ENCODE data around the gene DIPK2B.

The DIPK2B gene, protein sequence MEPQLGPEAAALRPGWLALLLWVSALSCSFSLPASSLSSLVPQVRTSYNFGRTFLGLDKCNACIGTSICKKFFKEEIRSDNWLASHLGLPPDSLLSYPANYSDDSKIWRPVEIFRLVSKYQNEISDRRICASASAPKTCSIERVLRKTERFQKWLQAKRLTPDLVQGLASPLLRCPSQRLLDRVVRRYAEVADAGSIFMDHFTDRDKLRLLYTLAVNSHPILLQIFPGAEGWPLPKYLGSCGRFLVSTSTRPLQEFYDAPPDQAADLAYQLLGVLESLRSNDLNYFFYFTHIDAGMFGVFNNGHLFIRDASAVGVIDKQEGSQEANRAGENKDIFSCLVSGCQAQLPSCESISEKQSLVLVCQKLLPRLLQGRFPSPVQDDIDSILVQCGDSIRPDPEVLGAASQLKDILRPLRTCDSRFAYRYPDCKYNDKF

DNA sequence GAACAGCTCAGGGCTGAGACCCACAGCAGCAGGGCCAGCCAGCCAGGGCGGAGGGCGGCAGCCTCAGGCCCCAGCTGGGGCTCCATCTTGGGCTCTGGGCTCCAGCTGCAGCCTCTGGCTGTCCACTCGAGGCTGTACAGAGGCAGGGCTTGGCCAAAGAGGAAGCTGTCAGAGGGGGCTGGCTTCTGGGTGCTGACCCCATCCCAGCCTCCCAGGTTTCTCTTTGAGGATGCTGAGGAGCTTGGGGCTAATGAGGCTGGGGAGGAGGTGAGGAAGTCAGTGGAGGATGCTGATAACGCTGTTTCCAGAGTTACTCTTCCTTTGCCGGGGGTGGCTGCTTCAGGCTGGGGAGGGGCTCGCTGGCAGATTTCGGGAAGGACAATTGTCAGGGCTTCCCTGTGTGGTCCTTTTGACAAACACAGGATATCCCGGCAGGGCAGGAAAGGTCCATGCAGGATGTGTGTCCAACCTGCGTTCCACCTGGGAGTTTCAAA, at the start of gene DIPK2B:
DIPK2B (minus strand) TSS at position 136 of the 494 bp plus-strand sequence; CDS start at position 86, 50 bp downstream.
- no CpG with 5 or more reads among the region's 9 CpGs for WGBS (ENCODE audit: insufficient coverage, insufficient read length)
- no peaks in the 10 kb centered on the region for H3K4me1 ChIP-seq (ENCODE audit: control insufficient read depth, insufficient read depth, low read length)
- DNase-seq (ENCODE audit: low read depth, low spot score): no peak
- H3K27me3 ChIP-seq (ENCODE audit: control insufficient read depth, insufficient read depth, low read length): no peaks in the 10 kb centered on the region
- no peak within 1 kb of the TSS for H3K27ac ChIP-seq (ENCODE audit: low read length)
- no peak within 1 kb of the TSS for H3K4me3 ChIP-seq (ENCODE audit: low read length)
- H3K36me3 ChIP-seq (ENCODE audit: control insufficient read depth, insufficient read depth, low read length): no peaks in the 10 kb centered on the region
- H3K9me3 ChIP-seq (ENCODE audit: control insufficient read depth, insufficient read depth, low read length): no peaks in the 10 kb centered on the region

DNA sequence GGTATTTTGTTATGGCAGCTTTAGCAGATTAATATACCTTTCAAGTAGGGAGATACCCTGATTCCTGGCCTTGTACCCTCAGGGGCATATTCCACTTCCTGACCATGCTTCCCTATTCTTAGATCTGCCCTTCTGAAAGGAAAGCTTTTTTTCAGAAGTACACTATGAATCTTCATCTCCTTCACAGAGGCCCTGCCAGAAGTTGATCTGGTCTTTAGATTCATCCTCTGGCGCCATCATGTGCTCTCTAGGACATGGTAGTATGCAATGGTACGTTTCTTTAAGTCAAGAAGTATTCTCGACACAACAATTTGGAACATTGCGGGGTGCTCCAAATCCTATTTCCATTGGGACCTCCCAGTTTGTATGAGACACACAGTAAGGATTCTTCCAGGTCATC, 39.6 kb upstream of the DIPK2B start:
- H3K27me3 ChIP-seq (ENCODE audit: control insufficient read depth, insufficient read depth, low read length): no peaks in the 10 kb centered on the region
- DNase-seq (ENCODE audit: low read depth, low spot score): no peak
- H3K4me3 ChIP-seq (ENCODE audit: low read length): no peak overlapping the region
- H3K9me3 ChIP-seq (ENCODE audit: control insufficient read depth, insufficient read depth, low read length): no peaks in the 10 kb centered on the region
- no peaks in the 10 kb centered on the region for H3K36me3 ChIP-seq (ENCODE audit: control insufficient read depth, insufficient read depth, low read length)
- H3K4me1 ChIP-seq (ENCODE audit: control insufficient read depth, insufficient read depth, low read length): no peaks in the 10 kb centered on the region
- H3K27ac ChIP-seq (ENCODE audit: low read length): no peak overlapping the region
- no CpG with 5 or more reads among the region's 4 CpGs for WGBS (ENCODE audit: insufficient coverage, insufficient read length)

DNA sequence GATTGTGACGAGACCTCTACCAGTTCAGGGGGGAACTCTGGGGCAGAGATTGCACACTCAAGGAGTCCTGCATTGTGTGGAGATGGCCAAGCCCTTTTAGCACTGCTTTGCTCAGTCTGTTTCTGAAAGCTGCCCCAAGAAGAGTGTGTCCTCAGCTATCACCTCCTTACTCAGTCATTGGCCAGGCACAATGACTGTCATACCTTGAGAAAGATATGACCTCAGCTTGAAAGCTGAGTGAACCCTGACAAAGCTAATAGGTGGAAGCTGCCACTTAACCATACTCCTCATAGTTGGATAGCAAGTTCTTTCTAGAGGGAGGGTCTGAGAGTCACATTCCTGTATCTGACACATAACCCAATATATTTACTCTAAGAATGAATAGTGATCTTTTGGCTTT, 37.8 kb upstream of the DIPK2B start:
- no peaks in the 10 kb centered on the region for H3K27me3 ChIP-seq (ENCODE audit: control insufficient read depth, insufficient read depth, low read length)
- no peaks in the 10 kb centered on the region for H3K36me3 ChIP-seq (ENCODE audit: control insufficient read depth, insufficient read depth, low read length)
- no peak overlapping the region for H3K4me3 ChIP-seq (ENCODE audit: low read length)
- no CpG with 5 or more reads among the region's 1 CpG for WGBS (ENCODE audit: insufficient coverage, insufficient read length)
- no peaks in the 10 kb centered on the region for H3K9me3 ChIP-seq (ENCODE audit: control insufficient read depth, insufficient read depth, low read length)
- H3K4me1 ChIP-seq (ENCODE audit: control insufficient read depth, insufficient read depth, low read length): no peaks in the 10 kb centered on the region
- no peak overlapping the region for H3K27ac ChIP-seq (ENCODE audit: low read length)
- DNase-seq (ENCODE audit: low read depth, low spot score): no peak

DNA sequence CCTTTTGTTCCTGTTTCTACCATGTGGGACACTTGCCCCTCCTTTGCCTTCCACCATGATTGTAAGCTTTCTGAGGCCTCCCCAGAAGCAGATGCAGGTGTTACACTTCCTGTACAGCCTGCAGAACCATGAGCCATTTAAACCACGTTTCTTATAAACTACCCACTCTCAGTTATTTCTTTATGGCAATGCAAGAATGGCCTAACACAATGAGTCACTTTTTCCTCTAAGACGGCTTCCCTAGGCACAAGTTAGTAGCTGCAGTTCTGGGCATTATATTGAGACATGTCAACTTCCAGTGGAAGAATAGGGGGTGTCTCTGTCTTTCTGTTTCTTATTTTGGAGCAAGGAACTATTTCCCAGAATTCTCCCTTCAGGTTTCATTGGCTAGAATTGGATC, 32.9 kb upstream of the DIPK2B start:
- no peak for DNase-seq (ENCODE audit: low read depth, low spot score)
- Histone ChIP-seq H3K9me3 (ENCODE audit: control insufficient read depth, insufficient read depth, low read length) (no peaks in the 10 kb centered on the region), H3K36me3 (ENCODE audit: control insufficient read depth, insufficient read depth, low read length) (no peaks in the 10 kb centered on the region), H3K4me1 (ENCODE audit: control insufficient read depth, insufficient read depth, low read length) (no peaks in the 10 kb centered on the region), H3K27me3 (ENCODE audit: control insufficient read depth, insufficient read depth, low read length) (no peaks in the 10 kb centered on the region), H3K4me3 (ENCODE audit: low read length) (no peak overlapping the region), H3K27ac (ENCODE audit: low read length) (no peak overlapping the region)
- no CpG with 5 or more reads among the region's 2 CpGs for WGBS (ENCODE audit: insufficient coverage, insufficient read length)

DNA sequence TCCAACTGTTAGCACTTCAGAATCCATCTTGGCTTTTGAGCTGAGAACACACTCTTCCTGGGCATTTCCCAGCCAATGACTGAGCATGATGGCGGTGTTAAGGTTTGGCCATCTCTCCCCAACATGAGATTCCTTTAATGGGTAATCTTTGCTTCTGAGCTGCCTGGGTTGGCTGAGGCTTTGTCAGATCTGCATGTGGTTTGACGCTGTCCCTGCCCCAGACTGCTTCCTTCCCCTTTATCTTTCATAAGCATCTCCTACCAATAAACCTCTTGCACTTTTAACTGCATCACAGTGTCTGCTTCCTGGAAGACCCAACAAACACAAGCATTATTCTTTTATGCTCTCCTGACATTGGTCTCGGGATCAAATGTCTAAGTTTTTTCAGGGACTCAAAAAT, 31.5 kb upstream of the DIPK2B start:
- Histone ChIP-seq H3K9me3 (ENCODE audit: control insufficient read depth, insufficient read depth, low read length) (no peaks in the 10 kb centered on the region), H3K4me3 (ENCODE audit: low read length) (no peak overlapping the region), H3K4me1 (ENCODE audit: control insufficient read depth, insufficient read depth, low read length) (no peaks in the 10 kb centered on the region), H3K27ac (ENCODE audit: low read length) (no peak overlapping the region), H3K36me3 (ENCODE audit: control insufficient read depth, insufficient read depth, low read length) (no peaks in the 10 kb centered on the region), H3K27me3 (ENCODE audit: control insufficient read depth, insufficient read depth, low read length) (no peaks in the 10 kb centered on the region)
- no peak for DNase-seq (ENCODE audit: low read depth, low spot score)
- WGBS (ENCODE audit: insufficient coverage, insufficient read length): no CpG with 5 or more reads among the region's 3 CpGs

DNA sequence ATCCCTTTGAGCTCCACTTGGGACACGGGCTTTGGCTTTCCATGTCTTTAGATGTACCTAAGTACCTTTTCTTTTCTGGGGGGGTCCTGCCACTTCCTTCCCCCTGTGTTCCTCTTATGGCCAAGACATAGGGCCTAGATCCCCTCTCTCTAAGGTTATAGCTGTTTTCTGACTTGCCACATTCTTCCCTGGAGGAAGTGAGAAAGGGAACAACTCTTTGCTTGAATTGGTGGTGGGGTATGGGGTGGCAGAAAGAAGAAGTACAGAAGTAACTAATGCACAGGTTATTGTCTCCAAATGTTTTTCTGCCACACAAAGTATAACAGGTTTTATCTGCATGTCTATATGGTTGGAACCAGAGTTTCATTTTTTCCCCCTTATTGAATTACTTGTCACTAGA, 29.7 kb upstream of the DIPK2B start:
- H3K4me1 ChIP-seq (ENCODE audit: control insufficient read depth, insufficient read depth, low read length): no peaks in the 10 kb centered on the region
- H3K9me3 ChIP-seq (ENCODE audit: control insufficient read depth, insufficient read depth, low read length): no peaks in the 10 kb centered on the region
- DNase-seq (ENCODE audit: low read depth, low spot score): no peak
- H3K4me3 ChIP-seq (ENCODE audit: low read length): no peak overlapping the region
- WGBS (ENCODE audit: insufficient coverage, insufficient read length): no CpG with 5 or more reads among the region's 1 CpG
- H3K27me3 ChIP-seq (ENCODE audit: control insufficient read depth, insufficient read depth, low read length): no peaks in the 10 kb centered on the region
- no peak overlapping the region for H3K27ac ChIP-seq (ENCODE audit: low read length)
- no peaks in the 10 kb centered on the region for H3K36me3 ChIP-seq (ENCODE audit: control insufficient read depth, insufficient read depth, low read length)

DNA sequence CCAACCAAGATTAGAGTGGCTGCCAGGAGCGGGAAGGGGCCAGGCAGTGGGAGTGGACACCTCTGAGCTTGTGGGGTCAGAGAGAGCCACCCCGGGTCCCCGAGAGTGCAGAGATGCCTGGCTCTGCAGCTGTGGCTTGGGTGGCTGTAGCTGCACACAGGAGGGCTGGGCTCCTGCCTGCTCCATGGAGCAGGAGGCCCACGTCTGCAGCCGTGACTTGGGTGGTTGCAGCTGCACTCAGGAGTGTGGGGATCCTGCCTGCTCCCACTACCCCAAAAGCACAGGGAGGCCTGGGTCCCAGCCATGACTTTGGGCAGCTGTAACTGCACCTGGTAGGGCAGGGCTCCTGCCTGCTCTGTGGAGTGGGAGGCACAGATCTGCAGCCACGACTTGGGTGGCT, 28.7 kb upstream of the DIPK2B start:
- H3K4me1 ChIP-seq (ENCODE audit: control insufficient read depth, insufficient read depth, low read length): no peaks in the 10 kb centered on the region
- no peak overlapping the region for H3K27ac ChIP-seq (ENCODE audit: low read length)
- H3K27me3 ChIP-seq (ENCODE audit: control insufficient read depth, insufficient read depth, low read length): no peaks in the 10 kb centered on the region
- H3K36me3 ChIP-seq (ENCODE audit: control insufficient read depth, insufficient read depth, low read length): no peaks in the 10 kb centered on the region
- H3K4me3 ChIP-seq (ENCODE audit: low read length): no peak overlapping the region
- DNase-seq (ENCODE audit: low read depth, low spot score): no peak
- WGBS (ENCODE audit: insufficient coverage, insufficient read length): no CpG with 5 or more reads among the region's 6 CpGs
- H3K9me3 ChIP-seq (ENCODE audit: control insufficient read depth, insufficient read depth, low read length): no peaks in the 10 kb centered on the region

DNA sequence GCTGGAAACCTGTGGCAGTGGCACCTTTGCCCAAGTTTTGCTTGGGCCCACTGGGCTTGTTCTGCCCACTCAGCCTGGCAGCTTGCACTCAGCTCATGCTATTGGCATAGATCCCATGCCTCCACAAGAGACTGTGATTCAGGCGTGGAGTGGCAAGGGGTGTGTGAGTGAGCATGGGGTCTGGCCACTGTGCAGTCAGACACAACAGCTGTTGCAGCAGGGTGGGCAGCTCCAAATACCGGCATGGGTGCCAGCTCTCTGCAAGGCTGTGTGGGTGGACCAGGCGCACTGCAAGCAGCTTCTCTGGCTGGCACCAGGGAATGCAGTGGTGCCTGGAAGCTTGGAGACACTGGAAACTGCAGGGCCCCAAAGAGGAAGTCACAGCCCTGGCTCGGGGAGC, 27.4 kb upstream of the DIPK2B start:
- Histone ChIP-seq H3K27me3 (ENCODE audit: control insufficient read depth, insufficient read depth, low read length) (no peaks in the 10 kb centered on the region), H3K36me3 (ENCODE audit: control insufficient read depth, insufficient read depth, low read length) (no peaks in the 10 kb centered on the region), H3K27ac (ENCODE audit: low read length) (no peak overlapping the region), H3K4me3 (ENCODE audit: low read length) (no peak overlapping the region), H3K4me1 (ENCODE audit: control insufficient read depth, insufficient read depth, low read length) (no peaks in the 10 kb centered on the region), H3K9me3 (ENCODE audit: control insufficient read depth, insufficient read depth, low read length) (no peaks in the 10 kb centered on the region)
- no CpG with 5 or more reads among the region's 4 CpGs for WGBS (ENCODE audit: insufficient coverage, insufficient read length)
- DNase-seq (ENCODE audit: low read depth, low spot score): no peak

DNA sequence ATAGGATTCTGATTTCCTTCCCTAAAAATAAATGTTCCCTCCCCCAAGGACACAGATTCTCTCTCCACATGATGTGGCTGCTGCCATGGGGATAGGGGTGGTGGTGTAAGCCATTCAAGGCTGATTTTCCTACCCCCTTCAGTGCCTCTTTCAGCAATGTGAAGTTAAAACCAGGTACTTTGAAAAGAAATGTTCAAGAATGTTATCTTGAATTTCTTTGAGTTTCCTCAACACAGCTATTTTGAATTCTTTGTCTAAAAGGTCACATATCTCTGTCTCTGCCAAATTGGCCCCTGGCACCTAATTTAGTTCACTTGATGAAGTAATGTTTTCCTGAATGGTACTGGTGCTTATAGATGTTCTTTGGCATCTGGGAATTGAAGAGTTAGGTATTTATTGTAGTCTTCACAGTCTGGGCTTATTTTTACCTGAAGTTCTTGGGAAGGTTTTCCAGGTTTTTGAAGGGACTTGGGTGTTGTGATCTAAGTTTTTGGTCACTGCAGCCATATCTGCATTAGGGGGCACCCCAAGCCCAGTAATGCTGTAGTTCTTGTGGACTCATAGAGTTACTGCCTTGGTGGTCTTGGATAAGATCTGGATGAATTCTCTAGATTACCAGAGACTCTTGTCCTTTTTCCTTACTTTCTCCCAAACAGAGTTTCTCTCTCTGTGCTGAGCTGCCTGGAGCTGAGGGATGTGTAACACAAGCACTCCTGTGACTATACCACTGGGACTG, 7.6 kb upstream of the DIPK2B start:
- Histone ChIP-seq H3K9me3 (ENCODE audit: control insufficient read depth, insufficient read depth, low read length) (no peaks in the 10 kb centered on the region), H3K4me3 (ENCODE audit: low read length) (no peak overlapping the region), H3K27me3 (ENCODE audit: control insufficient read depth, insufficient read depth, low read length) (no peaks in the 10 kb centered on the region), H3K27ac (ENCODE audit: low read length) (no peak overlapping the region), H3K36me3 (ENCODE audit: control insufficient read depth, insufficient read depth, low read length) (no peaks in the 10 kb centered on the region), H3K4me1 (ENCODE audit: control insufficient read depth, insufficient read depth, low read length) (no peaks in the 10 kb centered on the region)
- no peak for DNase-seq (ENCODE audit: low read depth, low spot score)

DNA sequence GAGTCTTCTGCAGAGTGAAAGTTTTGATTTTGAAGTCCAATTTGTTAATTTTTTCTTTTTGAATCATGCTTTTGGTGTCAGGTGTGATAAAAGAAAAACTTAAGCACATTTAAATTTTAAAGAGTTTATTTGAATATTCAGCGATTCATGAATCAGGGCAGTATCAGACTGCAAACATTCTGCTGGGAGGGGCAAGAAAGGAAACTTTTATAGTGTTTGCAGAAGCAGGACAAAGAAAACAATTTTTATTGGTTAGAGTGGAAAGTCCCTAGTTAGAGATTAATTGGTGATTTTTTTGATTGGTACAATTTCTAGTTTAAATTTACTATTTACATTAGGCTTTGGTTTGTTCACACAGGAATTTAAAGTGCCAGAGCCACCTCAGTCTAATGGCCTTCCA, 1.5 kb upstream of the DIPK2B start:
- Histone ChIP-seq H3K9me3 (ENCODE audit: control insufficient read depth, insufficient read depth, low read length) (no peaks in the 10 kb centered on the region), H3K4me3 (ENCODE audit: low read length) (no peak overlapping the region), H3K27ac (ENCODE audit: low read length) (no peak overlapping the region), H3K36me3 (ENCODE audit: control insufficient read depth, insufficient read depth, low read length) (no peaks in the 10 kb centered on the region), H3K27me3 (ENCODE audit: control insufficient read depth, insufficient read depth, low read length) (no peaks in the 10 kb centered on the region), H3K4me1 (ENCODE audit: control insufficient read depth, insufficient read depth, low read length) (no peaks in the 10 kb centered on the region)
- DNase-seq (ENCODE audit: low read depth, low spot score): no peak
- WGBS (ENCODE audit: insufficient coverage, insufficient read length): no CpG with 5 or more reads among the region's 1 CpG
